DMS153 treated with DMSO at 0.1 percent for 48 hours (cell line): ENCODE results near the gene AK1.
A peak's percentile ranks its signal among the peaks of the same experiment; 100 is the strongest.

Experiments used
- DNase-seq: peaks from one replicate; lab custom pipeline; 2025; ENCODE audit not compliant: unreplicated experiment; lab: John Stamatoyannopoulos, UW

AK1 gene

DNA sequence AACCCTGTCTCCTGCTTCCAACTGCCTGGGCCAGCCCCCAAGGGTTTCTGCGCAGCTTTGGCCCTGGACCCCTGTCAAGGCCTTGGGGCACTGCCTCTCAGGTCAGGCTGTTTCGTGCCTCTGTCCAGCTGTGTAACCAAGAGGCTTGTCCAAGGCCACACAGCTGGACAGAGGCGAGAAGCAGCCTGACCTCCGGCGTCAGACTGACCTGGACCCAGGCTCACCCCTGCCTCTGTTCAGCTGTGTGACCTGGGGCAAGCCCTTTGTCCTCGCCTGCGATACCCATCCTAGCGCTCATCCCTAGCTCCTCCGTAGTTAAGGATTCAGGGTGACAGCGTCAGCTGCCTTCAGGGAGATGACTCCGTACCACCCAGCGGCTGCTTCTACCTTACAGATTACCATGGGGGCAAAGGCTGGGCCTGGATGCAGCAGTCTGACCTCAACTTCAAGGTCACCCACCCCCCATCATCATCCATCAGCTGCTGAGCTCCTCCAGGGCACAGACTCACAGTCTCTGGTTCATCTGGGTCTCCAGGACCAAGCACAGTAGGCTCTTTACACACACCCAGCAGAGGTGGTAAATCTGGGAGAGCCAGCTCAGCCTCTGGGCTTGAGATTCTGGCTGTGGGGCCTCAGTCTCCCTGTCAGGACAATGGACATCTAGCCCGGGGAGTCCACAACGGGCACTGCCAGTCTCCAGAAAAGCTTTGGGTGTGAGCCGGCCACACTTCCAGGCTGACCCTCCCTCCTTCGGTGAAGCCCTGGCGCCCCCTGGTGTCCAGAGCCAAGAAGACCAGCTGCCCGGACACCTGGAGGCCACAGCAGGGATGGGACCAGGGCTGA, 7.9 kb downstream of the AK1 start:
- DNase-seq = peak; percentile 51

GRCh38 chr9:127868278-127868902, 9.1 kb downstream of the AK1 start:
- no peak for DNase-seq

GRCh38 chr9:127867356-127868277, 9.9 kb downstream of the AK1 start:
- no peak for DNase-seq

DNA sequence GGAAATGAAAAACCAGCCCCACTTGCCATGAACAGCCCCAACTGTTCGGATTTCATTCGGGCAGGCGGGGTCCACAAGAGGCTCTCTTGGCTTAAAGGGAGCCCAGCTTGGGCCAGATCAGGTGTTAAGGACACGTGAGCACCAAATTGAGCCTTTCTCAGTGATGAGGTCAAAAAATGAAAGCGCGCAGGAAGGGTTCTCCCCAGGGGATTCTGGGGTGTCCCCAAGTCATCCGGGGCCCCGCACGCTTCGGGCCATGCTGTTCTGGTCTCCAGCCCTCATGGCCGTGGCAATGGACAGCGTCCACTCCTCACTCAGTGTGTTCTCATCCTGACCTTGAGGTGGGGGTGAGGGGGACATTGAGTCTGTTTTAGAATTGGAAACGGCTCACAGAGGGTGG, 10.9 kb downstream of the AK1 start:
- no peak for DNase-seq

- no peak for DNase-seq
Measured at GRCh38 chr9:127865645-127866464, 11.6 kb downstream of the AK1 start.

DNA sequence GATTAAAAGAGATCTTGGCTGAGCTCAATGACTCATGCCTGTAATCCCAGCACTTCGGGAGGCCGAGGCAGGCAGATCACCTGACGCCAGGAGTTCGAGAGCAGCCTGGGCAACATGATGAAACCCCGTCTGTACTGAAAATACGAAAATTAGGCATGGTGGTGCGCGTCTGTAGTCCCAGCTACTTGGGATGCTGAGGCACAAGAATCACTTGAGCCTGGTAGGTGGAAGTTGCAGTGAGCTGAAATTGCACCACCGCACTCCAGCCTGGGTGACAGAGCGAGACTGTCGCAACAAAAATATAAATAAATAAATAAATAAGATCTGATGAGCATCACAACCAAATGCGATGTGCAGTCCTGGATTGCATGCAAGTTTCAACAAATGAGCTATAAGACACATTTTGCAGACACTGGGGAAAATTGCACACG, 14.3 kb downstream of the AK1 start:
- DNase-seq = no peak

GRCh38 chr9:127862075-127863011, 15.1 kb downstream of the AK1 start:
- DNase-seq = no peak

DNA sequence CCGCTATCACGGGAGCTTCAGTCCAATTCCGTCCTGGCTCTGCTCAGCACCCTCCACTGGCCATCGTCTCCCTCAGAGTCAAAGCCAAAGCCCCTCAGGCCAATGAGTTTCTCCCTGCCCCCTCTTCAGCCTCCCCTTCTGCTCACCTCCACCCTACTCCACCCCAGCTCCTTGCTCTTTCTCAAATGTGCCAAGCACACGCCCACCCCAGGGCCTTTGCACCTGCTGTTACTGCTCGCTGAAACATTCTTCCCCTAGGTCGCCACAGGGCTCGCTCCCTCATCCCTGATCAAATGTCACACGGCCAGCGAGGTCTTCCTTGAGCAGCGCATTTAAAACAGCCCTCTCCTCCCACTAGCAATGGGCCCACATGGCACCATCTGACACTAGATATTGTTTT, 16.7 kb downstream of the AK1 start:
- DNase-seq = no peak

- no peak for DNase-seq
Measured at GRCh38 chr9:127860260-127860659, 17.2 kb downstream of the AK1 start.

DNA sequence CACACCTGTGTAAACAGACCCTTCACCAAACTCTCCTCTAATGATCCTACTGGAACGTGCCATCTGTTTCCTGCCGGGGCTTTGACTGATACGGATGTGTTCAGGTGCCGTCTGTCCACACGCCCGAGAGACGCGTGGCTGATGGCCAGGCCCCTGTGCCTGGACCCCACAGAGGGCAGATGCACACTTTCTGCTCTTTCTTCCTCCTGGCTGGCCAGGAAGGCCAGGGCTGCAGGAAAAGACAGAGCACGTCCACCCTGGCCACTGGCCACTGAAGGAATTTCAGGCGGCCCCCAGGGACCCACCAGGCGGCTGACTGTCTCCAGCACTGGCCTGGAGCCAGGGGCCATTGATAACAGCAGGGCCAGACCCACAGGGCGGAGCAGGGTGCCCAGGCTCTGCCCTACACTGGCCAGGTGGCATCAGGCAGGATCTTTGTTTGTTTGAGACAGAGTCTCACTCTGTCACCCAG, 19.4 kb downstream of the AK1 start:
- peak; percentile 30 for DNase-seq

GRCh38 chr9:127857278-127857677, 20.2 kb downstream of the AK1 start:
- no peak for DNase-seq

DNA sequence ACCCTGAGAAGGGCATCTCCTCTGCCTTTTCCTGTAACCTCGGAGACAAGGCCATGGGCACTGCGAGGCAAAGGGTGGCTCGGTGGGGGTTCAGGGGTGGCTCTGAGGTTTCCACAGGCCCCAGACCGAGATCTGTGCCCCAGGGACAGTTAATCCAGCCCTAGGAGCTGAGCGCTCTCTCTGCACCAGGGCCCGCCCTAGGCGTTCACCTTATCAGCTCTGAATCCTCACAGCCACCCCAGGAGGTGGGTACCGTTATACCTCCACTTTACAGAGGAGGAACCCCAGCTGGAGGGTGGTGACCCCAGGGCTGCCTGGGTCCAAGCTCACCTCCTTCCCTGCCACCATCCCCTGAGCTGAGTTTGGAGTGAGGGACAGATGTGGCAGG, 20.8 kb downstream of the AK1 start:
- no peak for DNase-seq

- no peak for DNase-seq
Measured at GRCh38 chr9:127856094-127856728, 21.3 kb downstream of the AK1 start.

DNA sequence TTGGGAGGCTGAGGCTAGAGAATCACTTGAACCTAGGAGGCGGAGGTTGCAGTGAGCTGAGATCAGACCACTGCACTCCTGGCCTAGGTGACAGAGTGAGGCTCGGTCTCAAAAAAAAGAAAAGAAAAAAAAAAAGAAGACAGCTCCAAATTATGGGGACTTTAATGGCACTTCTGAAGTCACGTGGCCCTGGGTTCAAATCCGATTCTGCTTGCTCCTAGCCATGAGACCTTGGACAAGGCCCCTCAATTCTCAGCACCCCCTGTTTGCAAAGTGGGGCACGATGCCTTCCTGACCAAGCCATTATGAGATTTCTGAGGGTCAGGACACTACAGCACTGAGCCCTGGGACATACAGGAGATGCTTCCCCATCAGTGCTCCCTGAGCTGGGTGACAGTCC, 22.0 kb downstream of the AK1 start:
- no peak for DNase-seq

- DNase-seq = no peak
Measured at GRCh38 chr9:127854960-127855359, 22.5 kb downstream of the AK1 start.

DNA sequence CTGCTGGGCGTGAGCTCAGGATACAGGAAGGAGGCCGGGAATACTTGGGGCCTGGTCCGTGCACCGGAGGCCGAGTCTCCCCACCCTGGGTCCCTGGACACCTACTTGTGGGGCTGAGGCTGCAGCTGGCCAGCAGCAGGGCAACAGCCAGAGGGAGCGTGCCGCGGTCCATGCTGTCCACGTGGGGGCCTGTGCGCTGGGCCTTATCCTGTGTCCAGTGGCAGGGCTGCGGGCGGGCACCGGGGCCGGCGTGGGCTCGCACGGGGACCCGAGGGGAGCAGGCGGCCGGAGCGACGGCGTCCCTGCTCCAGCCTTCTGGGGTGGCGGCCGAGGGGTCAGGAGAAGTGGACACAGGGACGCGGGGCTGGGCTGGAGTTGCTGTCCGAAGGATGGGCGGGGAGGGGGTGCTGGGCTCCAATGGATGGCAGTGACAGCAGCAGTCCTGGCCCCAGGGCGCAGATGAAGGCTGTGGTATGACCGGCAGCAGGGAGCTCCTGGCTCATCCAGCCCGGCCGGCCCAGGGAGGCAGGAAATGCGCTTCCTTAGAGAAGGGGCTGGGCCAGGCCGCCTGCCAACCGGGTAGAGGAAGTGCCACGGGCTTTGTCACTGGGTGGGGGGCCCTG, 23.2 kb downstream of the AK1 start, which contains the start of gene ENG:
Gene ENG, minus strand, starts transcription at position 475 of the 623 bp plus-strand sequence. Its CDS starts 303 bp downstream, at position 172.
- DNase-seq = peak; percentile 22

DNA sequence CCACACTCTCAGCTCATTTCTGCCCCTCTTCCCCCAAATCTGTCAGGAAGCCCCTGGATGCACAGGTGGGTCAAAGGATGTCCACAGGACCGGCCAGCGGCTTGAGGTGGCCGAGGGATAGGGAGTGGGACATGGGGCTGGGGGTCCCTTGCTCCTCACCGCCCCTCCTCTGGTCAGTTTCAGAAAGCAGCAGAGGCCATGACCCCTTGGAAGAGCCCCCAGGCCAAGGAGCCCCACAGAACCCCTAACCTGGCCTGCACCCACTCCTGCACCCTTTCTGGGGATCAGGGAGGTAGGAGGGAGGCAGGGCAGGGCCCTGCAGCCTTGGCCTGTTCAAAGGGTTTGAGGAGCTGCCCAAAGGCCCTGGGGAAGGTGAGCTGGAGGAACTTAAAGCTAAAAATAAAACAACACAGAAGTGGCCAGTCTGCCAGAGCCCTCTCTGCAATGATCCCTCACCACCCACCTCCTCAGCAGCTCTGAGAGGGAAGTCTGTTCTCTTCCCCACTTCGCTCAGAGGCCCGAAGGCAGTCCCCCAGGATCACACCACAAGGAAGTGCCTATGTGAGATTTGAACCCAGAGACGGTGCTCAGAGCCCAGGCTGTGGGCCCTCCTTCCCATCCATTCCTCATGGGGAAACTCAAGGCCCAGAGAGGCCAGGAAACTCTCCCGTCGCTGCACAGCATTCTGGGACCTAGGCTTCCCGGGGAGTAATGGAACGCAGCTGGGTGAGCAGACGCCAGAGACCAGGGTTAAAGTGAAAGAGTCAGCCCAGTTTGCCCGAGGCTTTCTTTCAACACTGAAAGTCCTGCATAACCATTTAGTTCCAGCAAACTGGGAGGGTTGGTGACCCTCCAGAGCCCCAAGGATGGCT, 23.9 kb downstream of the AK1 start:
- no peak for DNase-seq
